ENCODE results near the gene KPNA5.
A peak's percentile ranks its signal among the peaks of the same experiment; 100 is the strongest.
"Not testable (repeated sequence)": the region's sequence is repeated elsewhere in the genome, so short reads cannot be mapped to it uniquely, and the experiment has no call there.

Gene KPNA5

GRCh38 chr6:116680880-116681672 lies at the start of gene KPNA5:
Gene KPNA5 (plus strand): TSS chr6:116681211. CDS start chr6:116681335, 124 bp downstream.
- peak; percentile 94 for DNase-seq

- no peak for DNase-seq
Observed at GRCh38 chr6:116631379-116631990, 49.5 kb upstream of the KPNA5 start.

GRCh38 chr6:116633685-116634084 lies 47.3 kb upstream of the KPNA5 start:
- DNase-seq: peak; percentile 9

DNA sequence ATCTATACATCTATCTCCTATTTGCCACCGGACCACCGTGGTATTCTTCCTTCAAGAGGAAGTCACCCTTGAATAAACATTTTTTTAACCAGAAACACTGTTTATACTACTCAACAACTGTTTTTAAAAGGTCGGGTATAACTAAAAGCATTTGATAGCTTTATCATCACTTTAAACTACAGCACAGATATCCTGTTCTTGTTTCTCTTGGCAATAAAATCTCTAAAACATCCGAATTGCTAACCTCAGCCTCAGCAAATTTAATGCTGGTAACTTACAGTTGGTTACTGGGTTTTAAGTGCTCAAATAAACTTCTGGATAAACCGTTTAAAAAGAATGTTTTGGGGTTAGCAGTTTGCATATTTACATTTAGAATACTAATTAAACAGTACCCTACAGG lies 32.9 kb upstream of the KPNA5 start:
- DNase-seq: no peak

- DNase-seq: no peak
Observed at GRCh38 chr6:116649129-116649528, 31.9 kb upstream of the KPNA5 start.

- peak; percentile 11 for DNase-seq
Observed at GRCh38 chr6:116651916-116652315, 29.1 kb upstream of the KPNA5 start.

DNA sequence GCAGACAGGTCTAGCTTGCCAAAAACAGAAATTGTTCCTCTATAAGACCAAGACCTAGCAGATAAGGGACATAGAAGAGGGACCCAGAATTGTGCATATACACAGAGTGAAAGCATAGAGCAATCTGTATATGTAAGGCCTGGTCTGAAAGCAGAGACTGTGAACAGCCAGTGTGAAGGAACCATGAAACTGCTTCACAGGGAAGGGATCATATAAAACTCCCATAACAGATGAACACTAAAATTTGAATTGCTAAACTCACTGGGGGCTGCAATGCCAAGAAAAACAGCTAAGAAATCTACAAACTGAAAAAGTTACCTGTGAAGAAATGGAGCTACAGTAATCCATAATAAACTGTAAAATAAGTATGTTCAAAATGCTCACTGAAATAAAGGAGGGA lies 19.4 kb upstream of the KPNA5 start:
- no peak for DNase-seq

DNA sequence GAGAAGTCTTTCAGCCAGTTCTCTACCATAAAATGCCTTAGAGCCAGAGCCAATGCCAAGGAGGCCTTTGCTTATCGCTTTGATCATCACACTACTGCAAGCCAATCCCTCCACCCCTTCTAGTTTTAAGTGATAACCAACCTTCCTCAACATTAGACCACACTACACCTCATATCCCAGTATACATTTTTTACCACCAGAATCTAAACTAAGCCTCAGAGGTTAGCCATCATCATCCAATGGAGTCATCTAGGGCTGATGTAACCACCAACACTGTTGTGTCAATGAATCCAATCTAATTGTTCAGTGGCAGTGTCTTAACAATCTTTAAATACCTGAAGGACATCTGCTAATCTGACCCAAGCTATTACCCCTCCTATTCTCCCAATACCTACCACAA lies 18.8 kb upstream of the KPNA5 start:
- peak; percentile 31 for DNase-seq

DNA sequence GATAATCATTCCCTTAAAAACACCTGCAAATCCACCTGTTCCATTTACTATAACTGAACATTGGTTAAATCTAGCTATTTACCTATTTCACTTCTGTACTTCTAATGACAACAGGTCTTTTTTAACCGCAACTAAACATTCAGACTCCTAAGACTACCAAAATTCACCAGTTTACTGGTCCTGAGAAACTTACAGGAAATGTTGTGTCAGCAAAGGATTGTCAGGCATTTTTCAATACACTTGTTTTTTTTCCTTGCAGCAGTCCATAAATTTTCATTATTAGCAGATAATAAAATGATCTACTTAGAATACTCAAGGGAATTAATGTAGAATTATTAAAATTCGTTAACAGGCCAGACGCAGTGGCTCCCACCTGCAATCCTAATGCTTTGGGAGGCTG lies 17.7 kb upstream of the KPNA5 start:
- DNase-seq: no peak

DNA sequence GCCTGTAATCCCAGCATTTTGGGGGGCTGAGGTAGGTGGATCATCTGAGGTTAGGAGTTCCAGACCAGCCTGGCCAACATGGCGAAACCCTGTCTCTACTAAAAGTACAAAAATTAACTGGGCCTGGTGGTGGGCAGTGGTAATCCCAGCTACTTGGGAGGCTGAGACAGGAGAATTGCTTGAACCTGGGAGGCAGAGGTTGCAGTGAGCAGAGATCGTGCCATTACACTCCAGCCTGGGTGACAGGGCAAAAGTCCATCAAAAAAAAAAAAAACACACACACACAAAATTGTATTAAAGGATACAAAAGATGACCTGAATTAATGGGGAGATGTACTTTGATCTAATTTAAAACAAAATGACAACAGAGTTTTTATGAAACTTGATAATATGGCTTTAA lies 16.8 kb upstream of the KPNA5 start:
- DNase-seq: not testable (repeated sequence)

GRCh38 chr6:116665464-116665863 lies 15.5 kb upstream of the KPNA5 start:
- DNase-seq: no peak

- DNase-seq: peak; percentile 75
Observed at GRCh38 chr6:116666869-116667268, 14.1 kb upstream of the KPNA5 start.

DNA sequence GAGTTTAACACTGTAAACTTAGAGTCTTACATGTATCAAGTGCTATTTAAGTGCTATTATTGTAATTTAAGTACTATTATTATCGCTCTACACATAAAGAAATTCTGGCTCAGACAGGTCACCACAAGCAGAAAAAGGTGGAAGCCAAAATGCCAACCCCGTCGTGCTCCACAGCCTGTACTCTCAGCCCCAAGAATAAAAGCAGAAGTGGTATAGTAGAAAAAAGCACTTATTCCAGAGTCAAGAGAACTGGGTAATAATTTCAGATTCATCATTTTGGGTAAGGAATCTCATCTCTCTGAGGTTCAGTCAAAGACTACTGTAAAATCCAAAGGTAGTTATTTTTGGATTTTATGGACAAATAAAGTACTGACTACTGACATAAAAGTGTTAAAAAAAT lies 13.4 kb upstream of the KPNA5 start:
- DNase-seq: no peak

GRCh38 chr6:116672306-116672705 lies 8.7 kb upstream of the KPNA5 start:
- no peak for DNase-seq

GRCh38 chr6:116676021-116676420 lies 5.0 kb upstream of the KPNA5 start:
- no peak for DNase-seq

DNA sequence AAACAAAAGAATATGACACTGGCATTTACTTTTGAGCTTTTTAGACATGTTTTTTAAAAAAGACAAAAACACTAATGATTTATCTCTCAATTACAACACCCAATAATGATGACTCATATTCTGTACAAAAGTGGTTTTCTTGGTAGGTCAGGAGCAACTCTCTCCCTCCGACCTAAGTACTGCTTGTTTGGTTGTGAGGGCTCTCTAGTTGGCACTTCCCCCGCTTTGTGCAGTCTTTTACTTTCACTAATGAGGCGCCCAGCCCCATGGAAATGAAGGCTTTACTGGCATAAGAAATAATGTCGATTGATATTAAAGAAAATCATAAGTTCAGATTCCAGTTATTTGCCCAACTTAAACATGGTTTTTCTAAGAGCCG lies 1.3 kb downstream of the KPNA5 start:
- DNase-seq: peak; percentile 75

DNA sequence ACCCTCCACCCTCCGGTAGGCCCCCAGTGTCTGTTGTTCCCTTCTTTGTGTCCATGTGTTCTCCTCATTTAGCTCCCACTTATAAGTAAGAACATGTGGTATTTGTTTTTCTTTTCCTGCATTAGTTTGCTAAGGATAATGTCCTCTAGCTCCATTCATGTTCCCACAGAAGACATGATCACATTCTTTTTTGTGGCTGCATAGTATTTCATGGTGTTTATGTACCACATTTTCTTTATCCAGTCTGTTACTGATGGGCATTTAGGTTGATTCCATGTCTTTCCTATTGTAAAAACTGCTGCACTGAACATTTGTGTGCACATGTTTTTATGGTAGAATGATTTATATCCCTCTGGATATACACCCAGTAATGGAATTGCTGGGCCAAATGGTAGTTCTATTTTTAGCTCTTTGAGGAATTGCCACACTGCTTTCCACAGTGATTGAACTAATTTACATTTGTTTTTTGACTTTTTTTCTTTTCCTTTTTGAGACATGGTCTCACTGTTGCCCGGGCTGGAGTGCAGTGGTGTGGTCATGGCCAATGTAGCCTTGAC lies 4.5 kb downstream of the KPNA5 start:
- DNase-seq: no peak

- DNase-seq: not testable (repeated sequence)
Observed at GRCh38 chr6:116686475-116687101, 5.6 kb downstream of the KPNA5 start.

- DNase-seq: no peak
Observed at GRCh38 chr6:116691154-116691553, 10.1 kb downstream of the KPNA5 start.

DNA sequence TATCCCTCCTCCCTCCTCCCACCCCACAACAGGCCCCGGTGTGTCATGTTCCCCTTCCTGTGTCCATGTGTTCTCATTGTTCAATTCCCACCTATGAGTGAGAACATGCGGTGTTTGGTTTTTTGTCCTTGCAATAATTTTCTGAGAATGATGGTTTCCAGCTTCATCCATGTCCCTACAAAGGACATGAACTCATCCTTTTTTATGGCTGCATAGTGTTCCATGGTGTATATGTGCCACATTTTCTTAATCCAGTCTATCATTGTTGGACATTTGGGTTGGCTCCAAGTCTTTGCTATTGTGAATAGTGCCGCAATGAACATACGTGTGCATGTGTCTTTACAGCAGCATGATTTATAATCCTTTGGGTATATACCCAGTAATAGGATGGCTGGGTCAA lies 11.9 kb downstream of the KPNA5 start:
- DNase-seq: not testable (repeated sequence)

GRCh38 chr6:116693275-116693674 lies 12.3 kb downstream of the KPNA5 start:
- DNase-seq: not testable (repeated sequence)

- no peak for DNase-seq
Observed at GRCh38 chr6:116695401-116695800, 14.4 kb downstream of the KPNA5 start.

DNA sequence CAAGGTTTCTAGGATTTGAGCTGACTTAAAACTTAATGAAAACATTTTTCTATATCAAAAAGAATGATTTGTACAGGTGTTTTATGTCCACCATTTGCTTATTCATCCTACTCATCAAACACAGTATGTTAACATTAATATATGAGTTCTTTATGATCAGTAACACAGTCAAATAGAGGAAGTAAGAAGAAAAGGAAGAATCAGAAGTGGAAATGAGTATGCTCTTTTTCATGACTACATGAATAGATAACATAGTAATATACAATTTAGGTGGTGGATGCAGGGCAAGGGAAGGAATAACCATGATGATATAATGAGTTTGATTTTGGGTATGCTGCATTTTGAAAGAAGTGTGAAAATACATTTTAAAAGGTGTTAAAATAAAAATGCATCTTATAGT lies 16.5 kb downstream of the KPNA5 start:
- no peak for DNase-seq

DNA sequence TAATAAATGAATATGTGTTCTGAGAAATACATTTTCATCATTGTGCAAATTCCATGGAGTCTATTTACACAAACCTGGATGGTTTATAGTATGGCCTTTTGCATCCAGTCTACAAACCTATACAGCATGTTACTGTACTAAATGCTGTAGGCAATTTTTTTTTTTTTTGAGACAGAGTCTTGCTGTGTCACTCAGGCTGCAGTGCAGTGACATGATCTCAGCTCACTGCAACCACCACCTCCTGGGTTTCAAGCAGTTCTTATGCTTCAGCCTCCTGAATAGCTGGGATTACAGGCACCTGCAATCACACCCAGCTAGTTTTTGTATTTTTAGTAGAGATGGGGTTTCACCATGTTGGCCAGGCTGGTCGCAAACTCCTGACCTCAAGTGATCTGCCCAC lies 22.9 kb downstream of the KPNA5 start:
- not testable (repeated sequence) for DNase-seq
